Spleen (tissue), 7 donors: ENCODE measurements around the gene GPRC5C.
"Not testable (repeated sequence)": the region's sequence is repeated elsewhere in the genome, so short reads cannot be mapped to it uniquely, and the experiment has no call there.

ENCODE experiments used
- CTCF ChIP-seq, 11 experiments: fragments of 200-600 bp in 7 of 11; fragments of 450-650 bp in 4 of 11; sonication (generic) in 4 of 11; IDR thresholded peaks in 8 of 11; conservative IDR thresholded peaks in 3 of 11; 1 replicate in 7 of 11; 2 replicates in 4 of 11; pipeline versions ENCODE4 v1.4.0 to v1.8.0; 2016 to 2021; ENCODE audit warnings: antibody characterized with exemption in 11 of 11, inconsistent platforms in 4 of 11, mild to moderate bottlenecking in 1 of 11
- POLR2A ChIP-seq, 3 donors: fragments of 450-650 bp; IDR thresholded peaks; one replicate each; pipeline ENCODE4 v1.5.1; 2017; ENCODE audit warnings: antibody characterized with exemption in 3 of 3, mild to moderate bottlenecking in 1 of 3
- POLR2AphosphoS5 ChIP-seq, 3 donors: sonication (generic); formaldehyde crosslinking; IDR thresholded peaks; one replicate each; pipeline ENCODE4 v1.5.1; 2017; ENCODE audit warnings: antibody characterized with exemption in 3 of 3
- donor health status: DM: no; HTN: no; CAD: no; lungs with moderate emphysema.
- donor health status: DM: no; HTN: no; CAD: no.
- donor health status: DM: no; HTN: no; CAD: no.

GRCh38 chr17:74405311-74405710 is 26.6 kb upstream of the GPRC5C start:
- not testable (repeated sequence) for TF ChIP-seq POLR2A (IDR thresholded peaks at IDR 0.05); CTCF (IDR thresholded peaks at IDR 0.05 in 8 of 11, conservative IDR thresholded peaks at IDR 0.05 in 3 of 11); POLR2AphosphoS5 (IDR thresholded peaks at IDR 0.05)
